Measurements from ENCODE around the gene AKR1C1. TPM values are rescaled to one million over a fixed set of nuclear protein-coding genes. Genes with fewer than 3 reads are reported as not detected.

Gene AKR1C1
- total RNA-seq, 2 donors from 2014 or later = 7.4 to 18.7 TPM

GRCh38 chr10:4926400-4926799, 36.8 kb upstream of the AKR1C1 start:
- Histone ChIP-seq H3K4me1 (replicated peaks) (no peaks in the 10 kb centered on the region), H3K27me3 (replicated peaks; ENCODE audit: insufficient read depth) (no peaks in the 10 kb centered on the region), H3K4me3 (no peak overlapping the region), H3K27ac (no peak overlapping the region), H3K36me3 (no peaks in the 10 kb centered on the region), H3K9me3 (no peaks in the 10 kb centered on the region)
- no peak for DNase-seq (ENCODE audit: low spot score)
- intact Hi-C loops (cut with DNase I) = no loop called here
- TF ChIP-seq CTCF (IDR thresholded peaks at IDR 0.05) = no peak
- no peak for TF ChIP-seq POLR2A (IDR thresholded peaks at IDR 0.05)
- TF ChIP-seq POLR2AphosphoS5 (IDR thresholded peaks at IDR 0.05) = no peak

GRCh38 chr10:4931587-4931986, 31.6 kb upstream of the AKR1C1 start:
- no peak overlapping the region for H3K4me3 ChIP-seq
- 64% methylated on average over 5 of the region's 5 CpGs for WGBS
- intact Hi-C loops (cut with DNase I) = no loop called here
- no peaks in the 10 kb centered on the region for H3K9me3 ChIP-seq
- no peak for DNase-seq (ENCODE audit: low spot score)
- no peak for TF ChIP-seq POLR2A (IDR thresholded peaks at IDR 0.05)
- no peak for TF ChIP-seq CTCF (IDR thresholded peaks at IDR 0.05)
- TF ChIP-seq POLR2AphosphoS5 (IDR thresholded peaks at IDR 0.05) = no peak
- H3K36me3 ChIP-seq = no peaks in the 10 kb centered on the region
- no peaks in the 10 kb centered on the region for H3K27me3 ChIP-seq (replicated peaks; ENCODE audit: insufficient read depth)
- H3K27ac ChIP-seq = no peak overlapping the region
- no peaks in the 10 kb centered on the region for H3K4me1 ChIP-seq (replicated peaks)

GRCh38 chr10:4934391-4934987, 28.7 kb upstream of the AKR1C1 start:
- 77% methylated on average over 7 of the region's 7 CpGs for WGBS
- H3K27ac ChIP-seq = no peak overlapping the region

GRCh38 chr10:4937346-4937745, 25.9 kb upstream of the AKR1C1 start:
- no peak for TF ChIP-seq POLR2AphosphoS5 (IDR thresholded peaks at IDR 0.05)
- no peak for TF ChIP-seq POLR2A (IDR thresholded peaks at IDR 0.05)
- no peak for TF ChIP-seq CTCF (IDR thresholded peaks at IDR 0.05)
- H3K36me3 ChIP-seq = no peaks in the 10 kb centered on the region
- no peak overlapping the region for H3K4me3 ChIP-seq
- no peaks in the 10 kb centered on the region for H3K9me3 ChIP-seq
- no peaks in the 10 kb centered on the region for H3K4me1 ChIP-seq (replicated peaks)
- intact Hi-C loops (cut with DNase I) = no loop called here
- WGBS = 97% methylated on average over 18 of the region's 23 CpGs
- DNase-seq (ENCODE audit: low spot score) = no peak
- H3K27ac ChIP-seq = no peak overlapping the region
- no peaks in the 10 kb centered on the region for H3K27me3 ChIP-seq (replicated peaks; ENCODE audit: insufficient read depth)

More at GRCh38 chr10:4934391-4934987, 28.7 kb upstream of the AKR1C1 start:
- Histone ChIP-seq H3K36me3 (no peaks in the 10 kb centered on the region), H3K4me3 (no peak overlapping the region), H3K27me3 (replicated peaks; ENCODE audit: insufficient read depth) (no peaks in the 10 kb centered on the region), H3K4me1 (replicated peaks) (no peaks in the 10 kb centered on the region), H3K9me3 (no peaks in the 10 kb centered on the region)
- intact Hi-C loops (cut with DNase I) = no loop called here
- no peak for TF ChIP-seq CTCF (IDR thresholded peaks at IDR 0.05)
- TF ChIP-seq POLR2A (IDR thresholded peaks at IDR 0.05) = no peak
- no peak for TF ChIP-seq POLR2AphosphoS5 (IDR thresholded peaks at IDR 0.05)
- no peak for DNase-seq (ENCODE audit: low spot score)

All from prostate gland (tissue), 2 donors.